Stomach smooth muscle (tissue), 2 donors: ENCODE measurements around the gene PARD3B.

Experiments
- H3K27ac ChIP-seq: one replicate; pipeline ENCODE4 v1.7.0; 2013; ENCODE audit warnings: mild to moderate bottlenecking, low read length, inconsistent platforms
- H3K27me3 ChIP-seq, 2 donors: one replicate each; pipeline ENCODE4 v1.7.0; 2013; ENCODE audit warnings: low read length in 2 of 2; ENCODE audit not compliant: insufficient read depth in 2 of 2, control insufficient read depth in 1 of 2
- H3K36me3 ChIP-seq, 2 donors: one replicate each; pipeline ENCODE4 v1.7.0; 2013; ENCODE audit warnings: low read length in 2 of 2; ENCODE audit not compliant: control insufficient read depth in 2 of 2, insufficient read depth in 2 of 2
- H3K4me1 ChIP-seq: one replicate; pipeline ENCODE4 v1.7.0; 2013; ENCODE audit warnings: low read length; ENCODE audit not compliant: control insufficient read depth, insufficient read depth
- H3K4me3 ChIP-seq, 2 donors: one replicate each; pipeline ENCODE4 v1.7.0; 2013; ENCODE audit warnings: low read length in 2 of 2
- H3K9ac ChIP-seq, 2 donors: one replicate each; pipeline ENCODE4 v1.7.0; 2013; ENCODE audit warnings: low read length in 2 of 2, mild to moderate bottlenecking in 1 of 2
- H3K9me3 ChIP-seq, 2 donors: one replicate each; pipeline ENCODE4 v1.7.0; 2013; ENCODE audit warnings: low read length in 2 of 2; ENCODE audit not compliant: control insufficient read depth in 2 of 2
- donor health status: healthy.
- donor health status: Pancreatic carcinoma.

PARD3B gene

GRCh38 chr2:205052781-205053180, 507.5 kb downstream of the PARD3B start:
- peaks cover 0 to 5% of the 10 kb centered on the region in 2 donors for H3K36me3 ChIP-seq
- no peaks in the 10 kb centered on the region for H3K4me1 ChIP-seq
- no peak overlapping the region for H3K9ac ChIP-seq
- H3K27me3 ChIP-seq: no peaks in the 10 kb centered on the region
- no peak overlapping the region for H3K27ac ChIP-seq
- no peak overlapping the region for H3K4me3 ChIP-seq
- H3K9me3 ChIP-seq: no peaks in the 10 kb centered on the region

GRCh38 chr2:205053827-205054410, 508.6 kb downstream of the PARD3B start:
- no peak overlapping the region for H3K4me3 ChIP-seq
- no peaks in the 10 kb centered on the region for H3K9me3 ChIP-seq
- no peaks in the 10 kb centered on the region for H3K4me1 ChIP-seq
- no peaks in the 10 kb centered on the region for H3K36me3 ChIP-seq
- H3K27me3 ChIP-seq: no peaks in the 10 kb centered on the region
- H3K9ac ChIP-seq: no peak overlapping the region
- H3K27ac ChIP-seq: no peak overlapping the region

GRCh38 chr2:205054789-205055188, 509.5 kb downstream of the PARD3B start:
- Histone ChIP-seq H3K27ac (no peak overlapping the region), H3K36me3 (no peaks in the 10 kb centered on the region), H3K9ac (no peak overlapping the region), H3K27me3 (no peaks in the 10 kb centered on the region), H3K9me3 (no peaks in the 10 kb centered on the region), H3K4me1 (no peaks in the 10 kb centered on the region), H3K4me3 (no peak overlapping the region)

GRCh38 chr2:205055251-205055650, 510.0 kb downstream of the PARD3B start:
- Histone ChIP-seq H3K9ac (no peak overlapping the region), H3K27me3 (no peaks in the 10 kb centered on the region), H3K27ac (no peak overlapping the region), H3K36me3 (no peaks in the 10 kb centered on the region), H3K4me3 (no peak overlapping the region), H3K9me3 (no peaks in the 10 kb centered on the region), H3K4me1 (no peaks in the 10 kb centered on the region)

- Histone ChIP-seq H3K9me3 (no peaks in the 10 kb centered on the region), H3K4me3 (peak overlapping the region; percentile 21 to 60), H3K27ac (no peak overlapping the region), H3K9ac (no peak overlapping the region), H3K27me3 (no peaks in the 10 kb centered on the region), H3K36me3 (no peaks in the 10 kb centered on the region), H3K4me1 (no peaks in the 10 kb centered on the region)
Measured at GRCh38 chr2:205056151-205056561, 510.9 kb downstream of the PARD3B start.

- Histone ChIP-seq H3K9ac (no peak overlapping the region), H3K36me3 (no peaks in the 10 kb centered on the region), H3K4me1 (no peaks in the 10 kb centered on the region), H3K9me3 (no peaks in the 10 kb centered on the region), H3K4me3 (no peak overlapping the region), H3K27ac (no peak overlapping the region), H3K27me3 (no peaks in the 10 kb centered on the region)
Measured at GRCh38 chr2:205058409-205058808, 513.1 kb downstream of the PARD3B start.

GRCh38 chr2:205060269-205060668, 515.0 kb downstream of the PARD3B start:
- no peaks in the 10 kb centered on the region for H3K4me1 ChIP-seq
- H3K36me3 ChIP-seq: no peaks in the 10 kb centered on the region
- no peaks in the 10 kb centered on the region for H3K9me3 ChIP-seq
- no peaks in the 10 kb centered on the region for H3K27me3 ChIP-seq
- H3K9ac ChIP-seq: no peak overlapping the region
- no peak overlapping the region for H3K27ac ChIP-seq
- H3K4me3 ChIP-seq: no peak overlapping the region

GRCh38 chr2:205066081-205066480, 520.8 kb downstream of the PARD3B start:
- no peaks in the 10 kb centered on the region for H3K4me1 ChIP-seq
- H3K9me3 ChIP-seq: no peaks in the 10 kb centered on the region
- H3K9ac ChIP-seq: no peak overlapping the region
- no peaks in the 10 kb centered on the region for H3K36me3 ChIP-seq
- no peaks in the 10 kb centered on the region for H3K27me3 ChIP-seq
- no peak overlapping the region for H3K27ac ChIP-seq
- H3K4me3 ChIP-seq: no peak overlapping the region

GRCh38 chr2:205069928-205070327, 524.7 kb downstream of the PARD3B start:
- H3K9me3 ChIP-seq: no peaks in the 10 kb centered on the region
- no peaks in the 10 kb centered on the region for H3K36me3 ChIP-seq
- no peaks in the 10 kb centered on the region for H3K4me1 ChIP-seq
- no peak overlapping the region for H3K27ac ChIP-seq
- no peak overlapping the region for H3K4me3 ChIP-seq
- H3K9ac ChIP-seq: no peak overlapping the region
- H3K27me3 ChIP-seq: no peaks in the 10 kb centered on the region

GRCh38 chr2:205070889-205071288, 525.6 kb downstream of the PARD3B start:
- Histone ChIP-seq H3K27ac (no peak overlapping the region), H3K4me1 (no peaks in the 10 kb centered on the region), H3K27me3 (no peaks in the 10 kb centered on the region), H3K9ac (no peak overlapping the region), H3K9me3 (no peaks in the 10 kb centered on the region), H3K4me3 (no peak overlapping the region), H3K36me3 (no peaks in the 10 kb centered on the region)

GRCh38 chr2:205073433-205074020, 528.3 kb downstream of the PARD3B start:
- Histone ChIP-seq H3K27ac (no peak overlapping the region), H3K9me3 (no peaks in the 10 kb centered on the region), H3K36me3 (no peaks in the 10 kb centered on the region), H3K4me1 (no peaks in the 10 kb centered on the region), H3K9ac (no peak overlapping the region), H3K4me3 (no peak overlapping the region), H3K27me3 (no peaks in the 10 kb centered on the region)
